Epithelial cell of esophagus (primary cell): ENCODE results near the gene RPS6KA3.
"Not testable (repeated sequence)": the region's sequence is repeated elsewhere in the genome, so short reads cannot be mapped to it uniquely, and the experiment has no call there.

Source experiments
- DNase-seq: peaks from one replicate; pipeline ENCODE4 v3.0.0; 2010; ENCODE audit warnings: low read depth
- H3K4me3 ChIP-seq: 2 replicates; pipeline ENCODE4 v1.5.1; 2011; ENCODE audit warnings: mild to moderate bottlenecking, low read length, control low read depth
- TF ChIP-seq, protein P1 (sequence below): IDR thresholded peaks from 2 replicates; pipeline ENCODE4 v1.5.1; 2011; ENCODE audit warnings: low read depth, mild to moderate bottlenecking, low read length, control low read depth, inconsistent platforms; ENCODE audit not compliant: insufficient read depth; ENCODE audit errors: missing control alignments

RPS6KA3 gene

DNA sequence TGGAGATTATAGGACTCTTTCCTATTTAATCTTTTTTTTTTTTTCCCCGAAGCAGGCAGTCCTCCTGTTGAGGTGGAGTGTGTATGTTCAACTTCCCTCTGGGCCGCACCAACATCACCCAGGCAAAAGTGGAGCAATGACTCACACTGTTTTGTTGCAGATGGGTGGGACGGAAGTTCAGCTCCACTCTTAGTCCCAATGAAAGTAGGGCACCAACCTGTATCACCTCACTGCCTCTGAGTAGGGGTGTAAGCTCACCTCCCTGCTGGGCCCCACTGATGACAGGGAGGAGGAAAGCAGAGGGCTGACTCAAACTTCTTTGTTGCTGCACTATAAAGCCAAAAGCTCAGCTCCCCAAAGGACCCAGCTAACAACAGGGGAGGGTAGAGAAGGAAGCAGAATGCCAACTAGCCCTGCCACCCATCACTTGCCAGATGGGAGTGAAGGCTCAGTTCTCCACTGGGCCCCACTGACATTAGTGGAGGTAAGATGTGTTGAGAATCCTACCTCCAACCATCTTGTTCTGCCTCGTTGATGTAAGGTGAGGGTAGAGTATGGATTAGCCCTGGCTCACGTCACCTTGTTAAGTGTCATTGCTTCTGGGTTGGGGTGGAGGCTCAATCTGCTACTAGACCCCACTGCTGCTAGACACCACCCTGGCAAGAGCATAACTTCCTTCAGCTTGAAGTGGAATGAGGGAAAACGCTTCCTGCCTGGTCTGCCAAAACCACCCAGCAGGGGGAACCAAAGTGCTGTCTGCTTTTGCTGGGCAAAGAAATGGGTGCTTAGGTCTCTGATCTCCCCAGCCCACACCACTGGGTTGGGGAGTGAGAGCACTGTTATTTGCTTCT is 14.1 kb downstream of the RPS6KA3 start:
- DNase-seq, result peak; percentile 56
- H3K4me3 ChIP-seq, result no peak overlapping the region

DNA sequence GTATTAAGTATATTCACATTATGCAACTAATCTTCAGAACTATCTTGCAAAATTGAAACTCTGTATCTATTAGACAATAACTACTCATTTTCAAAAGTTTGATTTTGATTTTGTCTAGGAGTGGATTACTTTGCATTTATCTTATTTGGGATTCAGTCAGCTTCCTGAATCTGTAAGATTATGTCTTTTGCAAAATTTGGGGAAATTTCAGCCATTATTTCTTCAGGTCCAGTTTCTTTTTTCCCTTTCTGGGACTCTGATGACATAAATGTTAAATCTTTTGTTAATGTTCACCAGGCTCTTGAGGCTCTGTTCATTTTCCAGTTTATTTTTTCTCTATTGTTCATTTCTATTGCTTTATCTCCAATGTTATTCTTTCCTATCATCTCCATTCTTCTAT is 15.0 kb downstream of the RPS6KA3 start:
- no peak for DNase-seq
- no peak overlapping the region for H3K4me3 ChIP-seq
- TF ChIP-seq, protein P1, sequence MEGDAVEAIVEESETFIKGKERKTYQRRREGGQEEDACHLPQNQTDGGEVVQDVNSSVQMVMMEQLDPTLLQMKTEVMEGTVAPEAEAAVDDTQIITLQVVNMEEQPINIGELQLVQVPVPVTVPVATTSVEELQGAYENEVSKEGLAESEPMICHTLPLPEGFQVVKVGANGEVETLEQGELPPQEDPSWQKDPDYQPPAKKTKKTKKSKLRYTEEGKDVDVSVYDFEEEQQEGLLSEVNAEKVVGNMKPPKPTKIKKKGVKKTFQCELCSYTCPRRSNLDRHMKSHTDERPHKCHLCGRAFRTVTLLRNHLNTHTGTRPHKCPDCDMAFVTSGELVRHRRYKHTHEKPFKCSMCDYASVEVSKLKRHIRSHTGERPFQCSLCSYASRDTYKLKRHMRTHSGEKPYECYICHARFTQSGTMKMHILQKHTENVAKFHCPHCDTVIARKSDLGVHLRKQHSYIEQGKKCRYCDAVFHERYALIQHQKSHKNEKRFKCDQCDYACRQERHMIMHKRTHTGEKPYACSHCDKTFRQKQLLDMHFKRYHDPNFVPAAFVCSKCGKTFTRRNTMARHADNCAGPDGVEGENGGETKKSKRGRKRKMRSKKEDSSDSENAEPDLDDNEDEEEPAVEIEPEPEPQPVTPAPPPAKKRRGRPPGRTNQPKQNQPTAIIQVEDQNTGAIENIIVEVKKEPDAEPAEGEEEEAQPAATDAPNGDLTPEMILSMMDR, result no peak

More for the DNA sequence above, 14.1 kb downstream of the RPS6KA3 start:
- TF ChIP-seq, protein P1, result peak; percentile 76

DNA sequence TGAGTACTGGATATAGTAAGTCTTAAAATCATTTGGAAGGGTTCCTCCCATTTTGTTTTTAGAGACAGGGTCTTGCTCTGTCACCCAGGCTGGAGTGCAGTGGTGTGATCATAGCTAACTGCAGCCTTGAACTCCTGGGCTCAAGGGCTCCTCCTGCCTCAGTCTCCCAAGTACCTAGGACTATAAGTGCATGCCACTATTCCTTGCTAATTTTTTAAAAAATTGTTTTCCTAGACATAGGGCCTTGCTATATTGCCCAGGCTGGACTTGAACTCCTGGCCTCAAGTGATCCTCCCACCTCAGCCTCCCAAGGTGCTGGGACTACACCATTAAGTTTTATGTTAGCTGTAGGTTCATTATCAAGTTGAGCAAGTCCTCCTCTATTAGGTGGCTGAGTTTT is 16.6 kb downstream of the RPS6KA3 start:
- DNase-seq, H3K4me3 ChIP-seq: not testable (repeated sequence)

DNA sequence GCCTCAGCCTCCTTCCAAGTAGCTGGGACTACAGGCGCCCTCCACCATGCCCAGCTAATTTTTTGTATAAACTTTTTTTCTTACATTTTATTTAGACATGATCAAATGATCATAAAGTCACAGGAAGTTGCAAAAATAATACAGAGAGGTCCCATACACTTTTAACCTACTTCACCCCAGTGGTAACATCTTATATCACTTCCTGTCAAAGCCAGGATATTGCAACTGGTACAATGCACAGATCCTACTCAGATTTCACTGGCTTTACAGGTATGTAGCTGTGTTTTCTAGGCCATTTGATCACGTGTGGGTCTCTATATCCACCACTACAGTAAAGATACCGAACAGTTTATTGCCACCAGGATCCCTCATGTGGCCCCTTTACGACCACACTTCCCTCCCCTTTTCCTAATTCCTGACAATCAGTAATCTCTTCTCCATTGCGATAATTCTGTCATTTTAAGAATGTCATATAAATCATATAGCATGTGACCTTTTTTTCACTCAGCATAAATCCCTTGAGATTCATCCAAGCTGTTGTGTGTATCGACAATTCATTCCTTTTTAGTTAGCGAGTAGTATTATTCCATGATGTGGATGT is 18.0 kb downstream of the RPS6KA3 start:
- H3K4me3 ChIP-seq, result no peak overlapping the region
- no peak for DNase-seq
- TF ChIP-seq, protein P1, result no peak

DNA sequence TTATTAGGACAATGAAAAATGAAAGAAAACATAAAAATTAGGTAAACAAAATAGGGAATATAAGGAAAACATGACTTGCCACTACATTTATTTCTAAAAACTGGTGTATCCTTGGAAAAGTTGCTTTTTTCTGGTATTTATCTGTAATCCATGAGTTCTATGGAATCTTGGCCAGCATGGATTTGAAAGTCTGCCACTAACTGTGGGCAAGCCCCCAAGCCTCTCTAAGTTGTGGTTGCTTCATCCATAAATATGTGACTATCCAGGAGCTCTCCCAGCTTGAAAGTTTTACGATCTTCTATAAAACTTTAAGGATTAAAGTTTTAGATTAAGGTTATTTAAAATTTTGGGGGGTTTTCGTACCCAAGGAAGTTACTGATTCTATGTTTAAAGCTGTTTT is 21.8 kb downstream of the RPS6KA3 start:
- TF ChIP-seq, protein P1, result no peak
- DNase-seq, result no peak
- no peak overlapping the region for H3K4me3 ChIP-seq

DNA sequence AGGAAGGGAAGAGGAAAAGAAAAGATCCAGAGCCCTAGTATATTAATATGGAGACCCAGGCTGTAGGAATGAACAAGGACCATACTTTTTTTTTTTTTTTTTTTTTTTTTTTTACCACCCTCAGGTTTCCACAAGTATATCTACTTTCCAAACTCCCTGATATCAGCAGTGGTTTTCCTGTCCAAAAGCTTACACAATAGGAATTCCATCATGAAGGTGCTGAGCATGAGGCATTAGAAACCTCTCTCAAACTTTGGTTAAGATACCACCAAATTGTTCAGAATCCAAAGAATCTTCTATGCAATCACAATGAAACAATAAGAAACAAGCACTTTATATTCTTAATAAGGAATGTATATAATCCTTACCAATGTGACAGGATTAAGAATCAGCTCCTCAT is 26.5 kb downstream of the RPS6KA3 start:
- TF ChIP-seq, protein P1, result no peak
- DNase-seq, result no peak
- no peak overlapping the region for H3K4me3 ChIP-seq

DNA sequence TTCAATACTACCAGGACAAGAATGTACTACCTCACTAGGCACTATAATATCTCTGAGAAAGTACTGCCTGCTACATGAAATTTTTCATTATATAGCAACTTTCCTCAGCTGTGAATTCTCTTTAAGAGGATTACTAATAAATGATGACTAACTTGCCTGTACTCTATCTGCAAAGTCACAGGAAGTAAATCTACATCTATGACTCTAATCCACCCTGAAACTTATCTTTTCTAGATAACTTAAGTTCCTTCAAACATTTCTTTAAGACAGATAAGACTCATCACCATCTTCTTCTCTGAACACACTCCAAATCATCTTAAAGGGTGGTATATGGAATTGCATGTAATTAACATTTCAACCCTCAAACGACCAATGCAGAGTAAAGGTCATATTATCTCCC is 28.8 kb downstream of the RPS6KA3 start:
- H3K4me3 ChIP-seq, result no peak overlapping the region
- TF ChIP-seq, protein P1, result no peak
- peak; percentile 21 for DNase-seq
